Mesenchymal stem cell (in vitro differentiated cells and primary cell): ENCODE measurements around the gene SCPEP1.

Experiments used
- DNase-seq: peaks from one replicate; pipeline ENCODE4 v3.0.0-alpha.2; 2013
- H2AFZ ChIP-seq: one replicate; pipeline ENCODE4 v1.6.1; 2013; ENCODE audit warnings: low read depth, mild to moderate bottlenecking, control low read depth, inconsistent platforms, low read length, moderate library complexity
- H2AK5ac ChIP-seq: 2 replicates; pipeline ENCODE4 v1.6.1; 2013; ENCODE audit warnings: low read length, moderate library complexity, mild to moderate bottlenecking, inconsistent platforms; ENCODE audit not compliant: severe bottlenecking
- H2BK120ac ChIP-seq: one replicate; pipeline ENCODE4 v1.6.1; 2013; ENCODE audit warnings: low read depth, mild to moderate bottlenecking, inconsistent platforms, low read length, moderate library complexity
- H2BK12ac ChIP-seq, 2 experiments: one replicate each; pipeline ENCODE4 v1.6.1; 2013; ENCODE audit warnings: inconsistent platforms in 2 of 2, low read length in 2 of 2, mild to moderate bottlenecking in 2 of 2, moderate library complexity in 2 of 2, control low read depth in 1 of 2
- H2BK15ac ChIP-seq: one replicate; pipeline ENCODE4 v1.6.1; 2013; ENCODE audit warnings: mild to moderate bottlenecking, low read depth, inconsistent platforms; ENCODE audit not compliant: poor library complexity, severe bottlenecking
- H2BK5ac ChIP-seq: 2 replicates; pipeline ENCODE4 v1.6.1; 2013; ENCODE audit warnings: low read depth, mild to moderate bottlenecking, low read length, control low read depth, inconsistent platforms; ENCODE audit not compliant: poor library complexity, severe bottlenecking
- H3K14ac ChIP-seq, 2 experiments: one replicate each; pipeline ENCODE4 v1.6.1; 2013; ENCODE audit warnings: inconsistent platforms in 2 of 2, low read length in 2 of 2, control low read depth in 1 of 2, mild to moderate bottlenecking in 1 of 2, moderate library complexity in 1 of 2
- H3K18ac ChIP-seq, 2 experiments: one replicate each; pipeline ENCODE4 v1.6.1; 2013; ENCODE audit warnings: inconsistent platforms in 2 of 2, low read length in 2 of 2, control low read depth in 1 of 2, low read depth in 1 of 2, mild to moderate bottlenecking in 1 of 2
- H3K23ac ChIP-seq, 2 experiments: one replicate each; pipeline ENCODE4 v1.6.1; 2013; ENCODE audit warnings: inconsistent platforms in 2 of 2, low read length in 2 of 2, mild to moderate bottlenecking in 2 of 2, moderate library complexity in 2 of 2, control low read depth in 1 of 2
- H3K27ac ChIP-seq: 2 replicates; pipeline ENCODE4 v1.5.1; 2013; ENCODE audit warnings: mild to moderate bottlenecking, moderate library complexity, low read length, control low read depth, inconsistent platforms; ENCODE audit not compliant: poor library complexity, severe bottlenecking
- H3K27me3 ChIP-seq, 2 experiments: 2 replicates each; pipeline versions ENCODE4 v1.6.1 to v1.7.0; 2013; ENCODE audit warnings: low read length in 2 of 2, mild to moderate bottlenecking in 2 of 2, moderate library complexity in 2 of 2, control low read depth in 1 of 2, inconsistent platforms in 1 of 2; ENCODE audit not compliant: control insufficient read depth in 1 of 2, insufficient read depth in 1 of 2
- H3K36me3 ChIP-seq, 2 experiments: 2 replicates each; pipeline versions ENCODE4 v1.6.1 to v1.7.0; 2013; ENCODE audit warnings: low read length in 2 of 2, control low read depth in 1 of 2, inconsistent platforms in 1 of 2, low read depth in 1 of 2, mild to moderate bottlenecking in 1 of 2; ENCODE audit not compliant: insufficient read depth in 2 of 2, control insufficient read depth in 1 of 2
- H3K4ac ChIP-seq, 2 experiments: one replicate each; pipeline ENCODE4 v1.6.1; 2013; ENCODE audit warnings: inconsistent platforms in 2 of 2, low read length in 2 of 2, mild to moderate bottlenecking in 2 of 2, moderate library complexity in 2 of 2, control low read depth in 1 of 2, low read depth in 1 of 2
- H3K4me1 ChIP-seq: 2 replicates; pipeline ENCODE4 v1.6.1; 2013; ENCODE audit warnings: low read depth, low read length, control low read depth; ENCODE audit not compliant: control insufficient read depth, insufficient read depth
- H3K4me2 ChIP-seq: 2 replicates; pipeline ENCODE4 v1.6.1; 2013; ENCODE audit warnings: low read length, mild to moderate bottlenecking, inconsistent platforms; ENCODE audit not compliant: poor library complexity, severe bottlenecking
- H3K4me3 ChIP-seq, 2 experiments: 2 replicates each; pipeline versions ENCODE4 v1.5.1 to v1.7.0; 2013; ENCODE audit warnings: low read length in 2 of 2, mild to moderate bottlenecking in 2 of 2, control low read depth in 1 of 2, low read depth in 1 of 2; ENCODE audit not compliant: insufficient read depth in 1 of 2
- H3K79me1 ChIP-seq: replicated peaks from 2 replicates; pipeline ENCODE4 v1.6.1; 2013; ENCODE audit warnings: mild to moderate bottlenecking, control low read depth, low read length, inconsistent platforms; ENCODE audit not compliant: poor library complexity, severe bottlenecking
- H3K9ac ChIP-seq: 2 replicates; pipeline ENCODE4 v1.7.0; 2013; ENCODE audit warnings: mild to moderate bottlenecking, low read length, moderate library complexity
- H3K9me3 ChIP-seq: 2 replicates; pipeline ENCODE4 v1.7.0; 2013; ENCODE audit warnings: mild to moderate bottlenecking, low read length; ENCODE audit not compliant: control insufficient read depth
- H4K8ac ChIP-seq: one replicate; pipeline ENCODE4 v1.6.1; 2013; ENCODE audit warnings: inconsistent platforms, mild to moderate bottlenecking, low read length, moderate library complexity
- H4K91ac ChIP-seq: one replicate; pipeline ENCODE4 v1.6.1; 2013; ENCODE audit warnings: mild to moderate bottlenecking, low read length, inconsistent platforms
- WGBS: methylation state at CpG from one replicate; pipeline ENCODE4 v1.1.7; 2013; ENCODE audit warnings: mixed read lengths; 5-methylcytosine and 5-hydroxymethylcytosine counted together

Gene SCPEP1

DNA sequence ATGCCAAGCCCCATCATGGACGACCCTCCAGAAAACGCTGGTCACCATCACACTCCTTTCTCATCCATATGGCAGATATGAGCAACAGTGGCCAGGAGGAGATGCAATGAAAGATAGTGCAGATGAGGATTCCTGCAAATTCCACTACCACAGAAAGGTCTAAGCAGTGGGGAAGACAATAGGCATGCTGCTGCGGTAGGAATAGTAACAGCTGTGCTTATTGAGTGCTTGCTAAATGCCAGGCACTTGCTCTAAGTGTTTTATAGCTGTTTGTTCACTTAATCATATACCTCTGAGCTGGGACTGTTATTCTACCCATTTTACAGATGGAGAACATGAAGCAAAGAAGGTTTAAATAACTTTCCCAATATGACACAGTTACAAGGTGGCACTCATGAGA, 60.6 kb downstream of the SCPEP1 start:
- no peak overlapping the region for H3K9ac ChIP-seq
- H3K4ac ChIP-seq: no peak overlapping the region
- H3K79me1 ChIP-seq: no peaks in the 10 kb centered on the region
- H3K4me1 ChIP-seq: peaks cover 2% of the 10 kb centered on the region
- H2BK120ac ChIP-seq: no peak overlapping the region
- no peak overlapping the region for H3K4me3 ChIP-seq
- H4K8ac ChIP-seq: no peak overlapping the region
- no peak overlapping the region for H3K18ac ChIP-seq
- H2BK15ac ChIP-seq: no peak overlapping the region
- H3K14ac ChIP-seq: no peak overlapping the region
- no peaks in the 10 kb centered on the region for H3K9me3 ChIP-seq
- H2BK12ac ChIP-seq: no peak overlapping the region
- peaks cover 37 to 52% of the 10 kb centered on the region in 2 experiments for H3K27me3 ChIP-seq
- no peak overlapping the region for H3K23ac ChIP-seq
- no peak overlapping the region for H3K27ac ChIP-seq
- no peak for DNase-seq
- H2BK5ac ChIP-seq: no peak overlapping the region
- no peaks in the 10 kb centered on the region for H3K36me3 ChIP-seq
- H2AFZ ChIP-seq: no peak overlapping the region
- no peak overlapping the region for H2AK5ac ChIP-seq
- H3K4me2 ChIP-seq: no peak overlapping the region
- no peak overlapping the region for H4K91ac ChIP-seq
- WGBS: 100% methylated on average over 1 of the region's 3 CpGs

- Histone ChIP-seq H3K4me3 (no peak overlapping the region), H3K27ac (no peak overlapping the region), H2BK12ac (no peak overlapping the region), H3K9ac (no peak overlapping the region), H3K4me1 (peaks cover 2% of the 10 kb centered on the region), H4K8ac (no peak overlapping the region), H3K14ac (no peak overlapping the region), H3K23ac (no peak overlapping the region), H2BK5ac (no peak overlapping the region), H4K91ac (no peak overlapping the region), H3K9me3 (no peaks in the 10 kb centered on the region), H2AFZ (no peak overlapping the region), H2BK120ac (no peak overlapping the region), H3K27me3 (peaks cover 39 to 69% of the 10 kb centered on the region in 2 experiments), H3K4ac (no peak overlapping the region), H2BK15ac (no peak overlapping the region), H3K18ac (no peak overlapping the region), H3K4me2 (no peak overlapping the region), H3K36me3 (no peaks in the 10 kb centered on the region), H2AK5ac (no peak overlapping the region), H3K79me1 (no peaks in the 10 kb centered on the region)
- 86% methylated on average over 2 of the region's 2 CpGs for WGBS
- no peak for DNase-seq
These were observed 62.6 kb downstream of the SCPEP1 start for GRCh38 chr17:57040571-57040970.

DNA sequence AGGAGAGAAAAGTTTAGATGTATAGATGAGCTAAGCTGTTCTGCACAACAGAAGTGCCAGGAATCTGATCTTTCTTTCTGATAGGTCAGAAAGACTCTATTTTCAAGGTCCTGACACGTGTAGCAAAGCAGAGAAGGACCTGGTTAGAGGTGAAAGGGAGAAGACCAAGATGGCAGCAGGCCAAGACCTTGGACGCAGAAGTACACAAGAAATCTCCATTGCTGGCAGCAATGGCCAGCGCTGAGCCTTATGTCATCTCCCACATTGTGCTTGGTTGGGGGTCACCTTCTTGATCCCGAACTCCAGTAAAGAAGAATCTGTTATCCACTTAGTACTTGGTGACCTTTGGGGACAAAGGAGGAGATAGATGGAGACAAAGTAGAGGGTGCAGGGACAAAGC, 65.3 kb downstream of the SCPEP1 start:
- no peaks in the 10 kb centered on the region for H3K36me3 ChIP-seq
- no peak overlapping the region for H3K4me2 ChIP-seq
- DNase-seq: no peak
- H3K9ac ChIP-seq: no peak overlapping the region
- H2BK5ac ChIP-seq: no peak overlapping the region
- H2BK12ac ChIP-seq: no peak overlapping the region
- H3K23ac ChIP-seq: no peak overlapping the region
- no peak overlapping the region for H3K4ac ChIP-seq
- 76% methylated on average over 4 of the region's 4 CpGs for WGBS
- no peak overlapping the region for H4K91ac ChIP-seq
- peaks cover 18 to 73% of the 10 kb centered on the region in 2 experiments for H3K27me3 ChIP-seq
- no peak overlapping the region for H3K27ac ChIP-seq
- no peak overlapping the region for H4K8ac ChIP-seq
- no peaks in the 10 kb centered on the region for H3K9me3 ChIP-seq
- H2BK120ac ChIP-seq: no peak overlapping the region
- H3K79me1 ChIP-seq: no peaks in the 10 kb centered on the region
- H2AK5ac ChIP-seq: no peak overlapping the region
- H2BK15ac ChIP-seq: no peak overlapping the region
- H3K4me3 ChIP-seq: no peak overlapping the region
- H2AFZ ChIP-seq: no peak overlapping the region
- no peak overlapping the region for H3K14ac ChIP-seq
- no peak overlapping the region for H3K18ac ChIP-seq
- H3K4me1 ChIP-seq: peaks cover 2% of the 10 kb centered on the region

GRCh38 chr17:57044976-57045867, 67.3 kb downstream of the SCPEP1 start:
- Histone ChIP-seq H3K4me3 (peak overlapping the region in 1 of 2 experiments; percentile 51), H3K79me1 (no peaks in the 10 kb centered on the region), H3K27me3 (peaks cover 16 to 69% of the 10 kb centered on the region in 2 experiments), H2BK120ac (no peak overlapping the region), H2BK12ac (no peak overlapping the region), H3K18ac (no peak overlapping the region), H3K4ac (no peak overlapping the region), H4K91ac (no peak overlapping the region), H2AFZ (no peak overlapping the region), H3K9ac (no peak overlapping the region), H3K4me2 (no peak overlapping the region), H3K36me3 (no peaks in the 10 kb centered on the region), H4K8ac (no peak overlapping the region), H2AK5ac (no peak overlapping the region), H2BK15ac (no peak overlapping the region), H2BK5ac (no peak overlapping the region), H3K14ac (no peak overlapping the region), H3K4me1 (peaks cover under 1% of the 10 kb centered on the region), H3K27ac (no peak overlapping the region), H3K23ac (no peak overlapping the region), H3K9me3 (no peaks in the 10 kb centered on the region)
- DNase-seq: no peak
- WGBS: 95% methylated on average over 46 of the region's 49 CpGs
